ENCODE results near the gene HRNR.

The HRNR gene

GRCh38 chr1:152164517-152165136 is 59.4 kb downstream of the HRNR start:
- Histone ChIP-seq H3K27ac (no peak overlapping the region), H3K9me3 (no peaks in the 10 kb centered on the region), H3K4me1 (peaks cover 0 to 14% (median 6%) of the 10 kb centered on the region in 4 donors), H3K27me3 (no peaks in the 10 kb centered on the region), H3K4me3 (no peak overlapping the region), H3K36me3 (no peaks in the 10 kb centered on the region)
- DNase-seq = no peak
- intact Hi-C loops (cut with DNase I; ENCODE audit: low total_unique reads) = no loop called here
- TF ChIP-seq CTCF (IDR thresholded peaks at IDR 0.05) = no peak

GRCh38 chr1:152162792-152163463 is 61.1 kb downstream of the HRNR start:
- H3K4me3 ChIP-seq = no peak overlapping the region
- no peak for DNase-seq
- H3K27me3 ChIP-seq = no peaks in the 10 kb centered on the region
- H3K9me3 ChIP-seq = no peaks in the 10 kb centered on the region
- no peak overlapping the region for H3K27ac ChIP-seq
- intact Hi-C loops (cut with DNase I; ENCODE audit: low total_unique reads) = no loop called here
- TF ChIP-seq CTCF (IDR thresholded peaks at IDR 0.05) = no peak
- no peaks in the 10 kb centered on the region for H3K36me3 ChIP-seq
- H3K4me1 ChIP-seq = peaks cover 0 to 3% (median under 1%) of the 10 kb centered on the region in 4 donors

Measured in tibial artery (tissue), 4 donors.